ENCODE measurements around the gene FAM162A.

The FAM162A gene

DNA sequence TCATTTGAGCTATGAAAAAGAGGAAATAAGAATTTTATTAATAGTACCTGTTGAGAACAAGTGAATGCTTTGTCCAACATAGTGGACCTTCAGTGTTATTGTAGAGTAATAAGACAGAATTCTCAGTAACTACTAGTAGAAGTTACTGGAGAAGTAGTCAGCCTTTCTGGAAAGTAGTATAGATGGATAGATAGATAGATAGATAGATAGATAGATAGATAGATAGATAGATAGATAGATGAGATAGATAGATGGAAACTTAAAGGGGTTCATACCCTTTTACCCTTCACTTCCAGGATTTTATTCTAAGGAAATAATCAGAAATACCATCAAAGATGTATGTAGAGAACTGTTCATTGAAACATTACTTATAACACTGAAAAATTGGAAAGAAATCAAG is 5.2 kb downstream of the FAM162A start:
- DNase-seq (ENCODE audit: low read depth), result no peak

DNA sequence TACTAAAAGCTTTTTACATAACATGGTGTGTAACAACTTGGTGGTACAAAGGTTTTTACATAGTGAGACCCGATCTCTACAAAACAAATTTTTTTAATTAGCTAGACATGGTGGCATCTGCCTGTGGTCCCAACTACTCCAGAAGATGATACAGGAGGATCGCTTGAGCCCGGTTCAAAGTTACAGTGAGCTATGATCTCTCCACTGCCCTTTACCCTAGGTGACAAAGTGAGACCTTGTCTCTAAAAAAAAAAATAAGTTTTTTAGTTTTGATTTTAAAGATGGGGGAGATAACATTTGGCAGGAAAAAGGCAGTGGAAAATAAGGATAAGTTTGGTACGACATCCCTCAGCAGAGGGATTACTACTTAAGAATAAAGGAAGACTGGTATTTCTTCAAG is 5.9 kb downstream of the FAM162A start:
- no peak for DNase-seq (ENCODE audit: low read depth)

DNA sequence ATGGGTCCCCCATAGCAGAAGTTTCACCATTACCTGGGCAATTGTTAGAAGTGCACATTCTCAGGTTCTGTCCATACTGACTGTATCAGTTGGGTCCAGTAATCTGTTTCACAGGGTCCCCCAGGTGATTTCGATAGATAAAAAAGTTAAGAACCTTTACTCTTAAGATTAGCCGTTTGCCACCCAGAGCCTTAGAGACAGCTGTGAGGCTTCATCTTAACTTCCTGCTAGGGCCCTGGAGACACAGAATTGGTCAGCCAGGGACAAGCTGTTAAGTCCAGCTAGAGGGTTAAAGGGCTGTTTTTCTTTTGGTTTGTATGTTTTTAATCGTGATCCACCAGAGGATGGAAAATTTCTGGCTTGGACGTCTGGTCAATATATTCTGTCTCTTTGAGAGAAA is 6.7 kb downstream of the FAM162A start:
- DNase-seq (ENCODE audit: low read depth), result no peak

DNA sequence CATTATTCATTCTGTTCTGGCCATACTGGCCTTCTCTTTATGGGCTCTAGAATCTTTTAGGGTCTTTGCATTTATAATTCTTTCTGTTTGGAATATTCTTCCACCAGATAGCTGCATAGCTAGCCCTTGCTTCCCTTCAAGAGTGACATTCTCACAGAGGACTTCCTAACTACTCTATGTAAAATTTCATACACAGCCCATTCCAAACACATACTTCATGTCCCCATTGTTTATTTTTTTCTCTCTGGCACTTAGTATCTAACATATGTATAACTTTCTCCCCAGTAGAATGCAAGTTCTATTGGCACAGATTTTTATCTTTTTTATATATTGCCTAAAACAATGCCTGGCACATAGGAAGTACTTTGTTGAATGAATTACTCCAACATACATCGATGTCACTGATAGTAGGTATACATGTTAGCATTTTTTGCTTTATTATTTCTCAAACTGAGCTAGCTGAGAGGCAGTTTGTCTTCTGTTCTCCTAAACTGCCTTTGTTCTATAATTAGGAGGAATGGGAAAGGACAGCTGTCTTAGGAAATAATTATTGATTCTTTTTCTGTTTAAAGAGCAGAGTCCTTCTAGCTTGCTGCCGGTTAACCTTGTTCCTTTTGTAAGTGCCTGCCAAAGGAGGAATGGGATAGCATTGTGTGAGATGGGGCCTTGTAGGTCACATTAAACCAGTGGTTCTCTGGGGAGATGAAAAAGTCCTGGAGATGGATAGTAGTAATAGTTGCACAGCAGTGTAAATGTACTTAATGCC is 7.9 kb downstream of the FAM162A start:
- no peak for DNase-seq (ENCODE audit: low read depth)

DNA sequence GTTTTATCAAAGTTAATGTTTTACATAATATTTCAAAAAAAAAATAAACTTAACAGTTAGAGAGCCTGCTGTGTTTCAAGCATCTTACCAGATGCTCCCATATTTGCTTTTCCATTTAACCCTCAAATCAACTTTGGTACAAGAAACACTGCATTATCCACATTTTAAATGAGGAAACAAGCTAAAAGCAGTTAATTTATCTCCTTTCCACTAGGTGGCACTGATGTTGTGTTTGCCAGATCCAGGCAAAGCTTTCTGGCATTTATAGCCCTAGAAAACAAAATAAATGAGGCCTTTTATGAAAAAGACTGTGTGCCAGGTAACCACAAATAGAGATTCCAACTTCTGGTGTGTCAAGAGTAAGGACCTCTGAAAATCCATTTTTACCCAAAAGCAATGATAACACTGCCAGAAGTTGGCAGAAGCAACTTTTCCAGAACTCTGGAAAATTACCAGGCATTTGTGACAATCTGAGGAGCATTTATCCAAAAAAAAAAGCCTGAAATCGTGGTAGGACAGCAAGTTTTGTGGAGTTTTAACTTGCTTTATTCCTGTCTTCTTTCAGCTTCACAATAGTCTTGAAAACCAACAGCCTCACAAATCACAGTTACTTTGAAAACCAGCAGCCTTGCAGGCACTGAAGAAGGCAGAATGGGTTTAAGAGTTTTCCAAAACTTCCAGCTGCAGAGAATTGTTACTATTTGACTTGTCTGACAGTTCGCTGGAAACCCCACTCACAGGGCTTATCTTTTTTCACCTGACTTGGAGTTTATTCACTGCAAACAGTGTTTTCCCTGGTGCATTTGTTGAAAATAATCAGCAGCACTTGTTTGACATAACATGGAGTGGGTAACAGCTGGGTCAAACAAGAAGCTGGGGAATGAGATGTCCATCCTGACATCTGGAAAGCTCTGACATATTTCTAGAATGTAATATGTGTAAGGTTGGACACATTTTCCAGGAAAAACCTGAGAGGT is 9.2 kb downstream of the FAM162A start:
- no peak for DNase-seq (ENCODE audit: low read depth)

DNA sequence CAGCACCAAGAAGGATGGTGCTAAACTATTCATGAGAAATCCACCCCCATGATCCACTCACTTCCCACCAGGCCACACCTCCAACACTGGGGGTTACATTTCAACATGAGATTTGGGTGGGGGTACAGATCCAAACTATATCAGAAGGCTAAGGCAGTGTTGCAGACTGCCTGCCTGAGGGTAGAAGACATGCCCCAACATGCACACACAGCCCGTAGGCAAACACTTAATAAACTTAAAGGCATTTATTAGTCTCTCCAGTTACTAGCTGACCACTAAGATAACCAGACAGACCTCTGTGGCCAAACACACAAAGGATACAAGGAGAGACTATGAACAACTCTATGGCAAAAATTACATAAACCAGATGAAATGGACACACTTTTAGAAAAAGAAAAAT is 10.2 kb downstream of the FAM162A start:
- DNase-seq (ENCODE audit: low read depth), result no peak

DNA sequence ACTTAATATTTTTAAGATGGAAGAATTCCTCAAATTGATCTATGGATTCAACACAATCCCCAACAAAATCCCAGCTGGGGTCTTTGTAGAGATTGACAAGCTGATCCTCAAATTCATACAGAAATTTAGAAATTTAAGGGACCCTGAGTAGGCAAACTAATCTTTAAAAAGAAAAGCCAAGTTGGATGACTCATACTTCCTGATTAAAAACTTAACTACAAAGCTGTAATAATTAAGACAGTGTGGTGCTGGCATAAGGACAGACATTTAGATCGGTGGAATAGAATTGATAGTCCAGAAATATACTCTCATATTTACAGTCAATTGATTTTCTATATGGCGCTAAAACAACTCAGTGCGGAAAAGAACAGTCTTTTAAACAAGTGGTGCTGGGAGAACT is 11.6 kb downstream of the FAM162A start:
- no peak for DNase-seq (ENCODE audit: low read depth)

DNA sequence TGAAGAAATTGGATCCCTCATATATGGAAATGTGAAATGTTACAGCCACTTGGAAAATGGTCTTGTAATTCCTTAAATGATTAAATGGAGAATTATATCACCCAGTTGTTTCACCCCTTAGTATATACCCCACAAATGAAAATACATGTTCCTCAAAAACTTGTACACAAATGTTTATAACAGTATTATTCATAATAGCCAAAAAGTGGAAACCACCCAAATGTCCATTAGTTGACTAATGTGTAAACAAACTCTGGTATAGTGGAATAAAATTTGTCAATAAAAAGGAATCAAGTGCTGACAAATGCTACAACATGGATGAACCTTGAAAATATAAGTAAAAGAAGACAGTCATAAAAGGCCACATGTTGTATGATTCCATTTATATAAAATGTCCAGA is 12.5 kb downstream of the FAM162A start:
- DNase-seq (ENCODE audit: low read depth), result no peak

DNA sequence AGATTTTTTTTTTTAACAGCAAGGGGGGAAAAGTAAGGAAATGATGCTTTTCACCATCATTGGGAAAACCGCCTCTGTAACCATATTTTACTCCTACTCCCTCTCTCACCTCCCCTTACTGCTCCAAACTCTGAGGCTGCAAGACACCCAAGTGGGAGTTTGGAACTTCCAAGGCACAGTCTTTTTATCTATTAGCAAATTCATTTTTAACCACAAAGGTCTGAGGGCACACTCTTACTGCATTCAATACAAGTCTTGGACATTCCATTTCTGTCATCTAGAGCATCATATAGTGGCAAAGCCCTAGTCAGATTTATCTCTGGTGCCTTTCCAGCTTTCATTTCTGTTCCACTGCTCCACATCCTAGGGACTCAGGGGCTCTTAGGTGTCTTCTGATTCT is 13.2 kb downstream of the FAM162A start:
- DNase-seq (ENCODE audit: low read depth), result no peak

DNA sequence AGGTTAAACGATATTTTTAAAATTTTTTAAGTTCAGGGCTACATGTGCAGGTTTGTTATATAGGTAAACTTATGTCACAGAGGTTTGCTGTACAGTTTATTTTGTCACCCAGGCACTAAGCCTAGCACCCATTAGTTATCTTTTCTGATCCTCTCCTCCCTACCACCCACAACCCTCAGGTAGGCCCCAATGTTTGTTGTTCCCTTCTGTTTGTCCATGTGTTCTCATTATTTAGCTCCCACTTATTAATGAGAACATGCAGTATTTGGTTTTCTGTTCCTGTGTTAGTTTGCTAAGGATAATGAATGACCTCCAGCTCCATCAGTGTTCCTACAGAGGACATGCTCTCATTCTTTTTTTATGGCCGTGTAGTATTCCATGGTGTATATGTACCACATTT is 14.9 kb downstream of the FAM162A start:
- DNase-seq (ENCODE audit: low read depth), result no peak

DNA sequence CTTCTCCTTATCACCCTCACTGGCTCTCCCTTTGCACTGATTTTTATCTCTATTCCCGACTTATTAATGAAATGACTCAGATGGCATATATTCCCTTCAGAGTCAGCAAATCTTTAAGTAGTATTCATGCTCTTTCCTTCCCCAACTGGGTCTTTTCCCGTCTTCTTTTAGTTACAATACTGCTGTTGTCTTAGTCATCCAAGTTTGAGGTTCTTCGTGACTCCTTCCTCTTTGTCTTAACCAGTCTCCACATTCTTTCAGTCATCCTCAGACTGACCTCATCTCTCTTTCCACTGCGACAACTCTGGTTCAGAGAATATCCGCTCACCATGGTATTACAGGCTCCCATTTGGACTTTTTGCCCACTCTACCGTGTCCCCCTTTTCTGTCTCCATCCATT is 19.5 kb downstream of the FAM162A start:
- DNase-seq (ENCODE audit: low read depth), result no peak

DNA sequence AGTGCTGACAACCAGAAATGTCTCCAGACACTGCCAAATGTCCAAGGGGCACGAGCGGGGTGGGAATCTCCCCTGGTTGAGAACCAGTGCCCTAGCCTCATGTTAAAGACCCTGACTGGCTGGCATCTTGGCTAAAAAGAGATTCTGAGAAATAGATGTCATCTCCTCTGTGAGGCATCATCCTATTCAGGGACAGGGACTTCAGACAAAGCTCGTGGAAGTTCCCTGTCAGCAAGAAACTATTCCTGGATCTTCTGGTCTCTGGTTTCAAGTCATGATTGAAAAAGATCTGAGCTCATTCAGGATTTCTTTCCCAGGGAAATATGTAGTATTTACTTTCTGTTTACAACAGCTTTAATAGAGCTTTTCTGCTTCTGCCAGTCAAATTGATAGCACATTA is 21.0 kb downstream of the FAM162A start:
- no peak for DNase-seq (ENCODE audit: low read depth)

DNA sequence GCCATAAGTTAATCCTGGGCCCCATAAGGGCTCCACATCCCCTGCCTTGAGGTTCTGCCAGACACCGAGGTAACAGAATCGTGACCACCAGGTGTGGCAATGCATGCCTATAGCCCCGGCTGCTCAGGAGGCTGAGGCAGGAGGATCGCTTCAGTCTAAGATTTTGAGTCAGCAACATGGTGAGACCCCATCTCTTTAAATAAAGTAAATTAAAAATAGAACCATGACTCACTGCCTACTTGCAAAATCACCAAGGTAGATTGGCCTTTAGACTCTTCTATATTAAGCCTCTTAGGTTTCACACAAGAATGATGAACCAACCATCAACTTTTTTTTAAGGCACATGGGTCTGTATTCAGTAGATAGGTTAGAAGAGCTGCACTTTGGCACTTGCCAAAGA is 22.2 kb downstream of the FAM162A start:
- DNase-seq (ENCODE audit: low read depth), result no peak

DNA sequence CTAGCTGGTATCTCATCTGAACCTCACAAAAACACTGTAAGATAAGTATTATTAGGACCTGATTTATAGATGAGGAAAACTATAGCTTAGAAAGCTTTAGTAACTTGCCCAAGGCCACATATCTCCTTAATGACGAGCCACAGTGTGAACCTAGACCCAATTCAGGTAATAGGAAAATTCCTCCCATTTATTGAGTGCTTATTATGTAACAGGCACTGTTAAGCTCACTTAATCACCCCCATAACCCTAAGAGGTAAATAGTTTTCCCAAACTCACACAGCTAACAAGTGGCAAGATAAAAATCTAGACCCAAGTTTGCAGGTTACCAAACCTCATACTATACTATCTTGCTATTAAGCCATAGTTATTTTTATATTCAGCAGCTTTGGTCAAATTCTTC is 24.0 kb downstream of the FAM162A start:
- no peak for DNase-seq (ENCODE audit: low read depth)

DNA sequence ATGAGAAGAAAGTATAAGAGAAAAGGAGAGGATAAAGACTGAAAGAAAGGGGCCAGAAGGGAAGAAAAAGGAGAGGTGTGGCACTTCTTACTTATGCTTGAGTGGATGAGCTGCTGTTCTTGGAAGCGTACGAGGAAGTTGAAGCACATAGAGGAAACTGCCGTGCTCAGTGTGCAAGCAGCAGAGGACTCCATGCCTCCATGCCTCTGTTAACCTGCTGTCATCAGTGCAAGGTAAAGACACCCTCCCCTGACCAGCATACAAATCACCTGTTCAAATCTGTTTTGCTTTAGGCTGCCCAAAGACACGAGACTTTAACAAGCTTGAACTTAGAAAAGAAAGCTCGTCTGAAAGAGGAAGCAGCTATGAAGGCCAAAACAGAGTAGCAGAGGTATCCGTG is 25.5 kb downstream of the FAM162A start:
- DNase-seq (ENCODE audit: low read depth), result no peak

DNA sequence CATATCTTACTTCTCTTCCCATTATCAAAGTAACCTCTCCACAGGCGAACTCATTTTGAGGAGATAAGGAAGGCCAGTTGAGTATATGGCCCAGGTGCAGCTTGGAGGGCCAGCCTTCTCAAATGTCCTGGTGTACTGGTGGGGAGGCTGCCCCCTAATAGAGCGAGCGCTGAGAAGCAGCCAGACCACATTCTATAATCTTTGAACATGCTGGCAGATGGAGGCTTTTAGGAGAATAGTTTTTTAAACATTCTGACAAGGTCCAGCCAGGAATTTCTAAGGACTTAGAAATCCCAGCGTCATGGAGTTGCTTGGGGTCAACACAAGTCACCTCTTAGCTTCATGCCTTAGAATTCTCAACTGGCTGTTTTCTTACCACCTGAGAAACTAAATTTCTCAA is 26.1 kb downstream of the FAM162A start:
- DNase-seq (ENCODE audit: low read depth), result no peak

DNA sequence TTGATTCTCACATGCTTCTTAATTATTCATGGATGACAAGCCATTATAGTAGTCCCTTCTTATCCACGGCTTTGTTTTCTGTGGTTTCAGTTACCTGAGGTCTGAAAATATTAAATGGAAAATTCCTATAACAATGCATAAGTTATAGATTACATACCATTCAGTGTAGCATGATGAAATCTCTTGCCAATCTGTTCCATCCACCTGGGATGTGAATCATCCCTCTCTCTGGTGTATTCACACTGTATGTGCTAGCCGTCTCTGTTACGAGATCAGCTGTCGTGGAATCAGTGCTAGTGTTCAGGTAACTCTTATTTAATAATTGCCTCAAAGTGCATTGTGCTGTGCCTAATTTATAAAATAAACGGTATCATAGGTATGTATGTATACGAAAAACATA is 26.7 kb downstream of the FAM162A start:
- no peak for DNase-seq (ENCODE audit: low read depth)

DNA sequence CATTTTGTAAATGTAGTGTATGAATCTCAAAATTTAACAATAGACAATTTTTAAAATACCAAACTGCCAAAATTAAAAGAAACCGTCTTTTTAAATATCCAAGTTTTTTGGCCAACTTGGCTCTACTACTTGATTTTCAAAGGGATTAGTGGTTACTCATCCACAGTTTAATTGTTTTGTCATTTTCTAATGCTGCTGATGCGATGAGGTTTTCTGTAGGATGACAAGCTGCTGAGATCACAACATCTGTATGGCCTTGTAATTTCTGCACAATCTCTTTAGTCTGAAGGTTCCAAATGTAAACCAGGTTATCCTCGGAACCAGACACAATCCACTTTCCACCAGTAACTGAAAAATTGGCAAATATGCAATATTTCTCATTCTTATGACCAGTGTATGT is 30.4 kb downstream of the FAM162A start:
- no peak for DNase-seq (ENCODE audit: low read depth)

DNA sequence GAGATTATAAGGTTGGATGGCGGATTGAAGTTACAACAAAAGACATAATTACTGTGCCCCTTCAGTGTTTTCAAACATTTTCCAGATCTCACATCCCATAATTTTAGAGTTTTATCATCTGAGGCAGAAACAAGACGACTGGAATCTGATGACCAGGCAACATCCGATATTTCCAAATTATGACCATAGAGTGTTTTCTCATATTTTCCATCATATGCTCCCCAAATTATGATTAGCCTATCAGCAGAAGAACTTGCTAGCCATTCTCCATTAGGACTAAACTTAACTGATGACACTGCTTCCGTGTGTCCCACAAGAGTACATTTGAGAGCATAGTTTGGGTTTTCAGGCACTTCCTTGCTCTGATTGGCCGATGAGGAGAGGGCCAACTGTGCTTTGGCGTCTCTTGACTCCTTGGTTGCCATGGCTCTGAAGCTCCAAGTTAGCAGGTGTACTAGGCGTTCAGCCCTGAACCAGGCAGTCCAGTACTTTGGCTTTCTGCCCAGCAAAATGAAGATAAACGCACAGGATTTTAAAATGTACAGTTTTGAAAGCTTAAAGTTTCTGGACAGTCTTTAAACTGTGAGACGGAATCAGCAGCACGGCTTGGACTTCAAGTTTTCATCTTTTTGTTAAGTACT is 31.2 kb downstream of the FAM162A start:
- DNase-seq (ENCODE audit: low read depth), result no peak

DNA sequence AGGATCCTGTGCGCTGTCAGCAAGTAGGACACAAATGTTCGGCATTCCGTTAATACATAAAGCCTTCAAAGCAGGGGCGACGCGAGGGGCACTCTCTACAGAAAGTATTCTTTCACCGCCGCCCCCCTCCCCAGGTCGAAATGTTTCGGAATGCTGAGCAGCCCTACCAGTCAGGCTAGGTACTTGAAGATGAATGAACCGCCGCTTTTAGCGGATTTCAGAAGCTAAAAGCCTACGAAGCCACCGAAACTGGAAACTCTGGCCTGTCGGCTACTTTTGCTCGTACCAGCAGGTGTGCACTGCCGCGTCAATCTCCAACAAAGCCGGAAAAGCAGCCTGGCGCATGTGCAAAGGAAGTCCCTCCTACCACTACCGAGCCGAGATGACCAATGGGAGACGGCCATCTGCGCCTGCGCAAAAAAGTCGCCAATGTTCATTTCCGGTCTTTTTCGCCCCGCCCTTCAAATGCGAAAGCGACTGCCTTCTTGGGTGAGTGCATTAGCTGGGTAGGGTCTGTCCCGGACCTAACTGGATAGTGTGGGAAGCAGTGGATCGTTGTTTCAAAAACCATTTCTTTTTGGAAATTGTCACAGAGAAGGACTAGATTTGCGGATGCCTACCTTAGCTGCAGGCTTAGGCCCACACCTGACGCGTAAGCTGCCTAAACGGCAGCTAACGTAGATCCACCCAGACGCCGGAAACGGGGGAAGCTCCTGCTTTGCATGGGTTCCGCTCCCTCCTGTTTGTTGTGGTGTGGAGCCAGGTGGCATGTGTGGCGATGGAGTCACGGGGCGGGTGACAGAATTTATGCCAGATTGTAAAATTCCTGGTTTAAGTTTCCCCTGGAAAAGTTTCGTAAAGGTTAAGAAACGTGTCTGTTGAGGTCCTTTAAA is 32.0 kb downstream of the FAM162A start, which contains the start of gene WDR5B:
TSS of gene WDR5B (minus strand) at position 301 of the 893 bp plus-strand sequence. CDS start 534 bp downstream, outside the sequence.
- DNase-seq (ENCODE audit: low read depth), result peak; percentile 96

DNA sequence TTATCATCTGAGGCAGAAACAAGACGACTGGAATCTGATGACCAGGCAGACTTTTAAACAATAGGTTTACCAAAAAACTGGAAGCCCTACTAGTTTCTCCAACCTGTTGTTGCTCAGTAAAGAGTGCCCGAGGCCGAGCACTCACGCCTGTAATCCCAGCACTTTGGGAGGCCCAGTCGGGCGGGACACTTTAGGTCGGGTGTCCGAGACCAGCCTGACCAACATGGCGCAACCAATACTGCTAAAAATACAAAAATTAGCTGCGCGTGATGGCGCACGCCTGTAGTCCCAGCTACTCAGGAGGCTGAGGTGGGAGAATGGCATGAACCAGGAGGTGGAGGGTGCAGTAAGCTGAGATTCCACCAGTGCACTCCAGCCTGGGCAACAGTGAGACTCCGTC is 33.0 kb downstream of the FAM162A start:
- DNase-seq (ENCODE audit: low read depth), result no peak

DNA sequence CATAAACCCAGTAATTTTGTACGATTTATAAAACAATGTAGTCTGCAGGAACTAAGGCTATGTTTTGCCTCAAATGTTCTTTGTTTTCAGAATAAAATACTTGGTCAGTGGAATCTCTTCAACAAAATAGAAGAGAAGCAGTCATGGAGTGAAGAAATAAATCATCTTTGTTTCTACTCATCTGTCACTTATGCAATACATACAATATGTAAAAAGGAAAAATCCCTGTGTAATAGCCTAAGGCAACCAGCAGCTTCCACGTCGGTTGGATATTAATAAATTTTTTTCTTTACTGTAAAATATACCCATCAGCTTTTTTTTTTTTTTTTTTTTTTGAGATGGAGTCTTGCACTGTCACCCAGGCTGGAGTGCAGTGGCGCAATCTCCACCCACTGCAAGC is 37.1 kb downstream of the FAM162A start:
- no peak for DNase-seq (ENCODE audit: low read depth)
